ENCODE data around the gene FOXL3. TPM values are rescaled to one million over a fixed set of nuclear protein-coding genes. Genes with fewer than 3 reads are reported as not detected.
A peak's percentile ranks its signal among the peaks of the same experiment; 100 is the strongest.

Gene FOXL3
- total RNA-seq, 2 donors from 2014 or later = not detected

GRCh38 chr7:332020-332517 is 42.1 kb downstream of the FOXL3 start:
- TF ChIP-seq POLR2A (IDR thresholded peaks at IDR 0.05) (no peak), POLR2AphosphoS5 (IDR thresholded peaks at IDR 0.05) (no peak), CTCF (IDR thresholded peaks at IDR 0.05) (no peak)
- Histone ChIP-seq H3K36me3 (no peaks in the 10 kb centered on the region), H3K27me3 (replicated peaks; ENCODE audit: insufficient read depth) (no peaks in the 10 kb centered on the region), H3K4me3 (peak overlapping the region in 1 of 2 donors; percentile 27), H3K4me1 (replicated peaks) (peaks cover 17% of the 10 kb centered on the region), H3K9me3 (no peaks in the 10 kb centered on the region), H3K27ac (peak overlapping the region; percentile 55 to 77)
- no peak for DNase-seq (ENCODE audit: low spot score)
- WGBS = 47% methylated on average over 23 of the region's 23 CpGs
- intact Hi-C loops (cut with DNase I) = no loop called here

- TF ChIP-seq POLR2A (IDR thresholded peaks at IDR 0.05) (no peak), CTCF (IDR thresholded peaks at IDR 0.05) (peak; percentile 86 to 95 (median 94)), POLR2AphosphoS5 (IDR thresholded peaks at IDR 0.05) (peak; percentile 48)
- Histone ChIP-seq H3K27me3 (replicated peaks; ENCODE audit: insufficient read depth) (no peaks in the 10 kb centered on the region), H3K4me3 (peak overlapping the region; percentile 17 to 27), H3K36me3 (no peaks in the 10 kb centered on the region), H3K4me1 (replicated peaks) (peaks cover 17% of the 10 kb centered on the region), H3K9me3 (no peaks in the 10 kb centered on the region), H3K27ac (peak overlapping the region; percentile 55 to 77)
- WGBS = under 1% methylated on average over 23 of the region's 57 CpGs
- peak; percentile 83 for DNase-seq (ENCODE audit: low spot score)
- intact Hi-C loops (cut with DNase I) = no loop called here
These were observed 42.8 kb downstream of the FOXL3 start for GRCh38 chr7:332646-333392.

- peak; percentile 70 for DNase-seq (ENCODE audit: low spot score)
- intact Hi-C loops (cut with DNase I) = no loop called here
- Histone ChIP-seq H3K27me3 (replicated peaks; ENCODE audit: insufficient read depth) (no peaks in the 10 kb centered on the region), H3K36me3 (no peaks in the 10 kb centered on the region), H3K4me1 (replicated peaks) (peaks cover 17% of the 10 kb centered on the region), H3K9me3 (no peaks in the 10 kb centered on the region), H3K27ac (peak overlapping the region; percentile 55 to 77), H3K4me3 (no peak overlapping the region)
- TF ChIP-seq POLR2A (IDR thresholded peaks at IDR 0.05) = no peak
- TF ChIP-seq POLR2AphosphoS5 (IDR thresholded peaks at IDR 0.05) = peak; percentile 12
- WGBS = 13% methylated on average over 17 of the region's 17 CpGs
These were observed 43.4 kb downstream of the FOXL3 start for GRCh38 chr7:333393-333764.

GRCh38 chr7:334618-335357 is 44.8 kb downstream of the FOXL3 start:
- Histone ChIP-seq H3K9me3 (no peaks in the 10 kb centered on the region), H3K36me3 (no peaks in the 10 kb centered on the region)

More at GRCh38 chr7:334618-335357, 44.8 kb downstream of the FOXL3 start:
- no peak overlapping the region for H3K27ac ChIP-seq
- WGBS = 94% methylated on average over 16 of the region's 16 CpGs
- DNase-seq (ENCODE audit: low spot score) = no peak
- intact Hi-C loops (cut with DNase I) = no loop called here
- no peak for TF ChIP-seq POLR2A (IDR thresholded peaks at IDR 0.05)
- TF ChIP-seq CTCF (IDR thresholded peaks at IDR 0.05) = no peak
- no peak for TF ChIP-seq POLR2AphosphoS5 (IDR thresholded peaks at IDR 0.05)
- H3K27me3 ChIP-seq (replicated peaks; ENCODE audit: insufficient read depth) = no peaks in the 10 kb centered on the region
- H3K4me1 ChIP-seq (replicated peaks) = peaks cover 17% of the 10 kb centered on the region
- no peak overlapping the region for H3K4me3 ChIP-seq
